ENCODE data around the gene PDHA2.
A peak's percentile ranks its signal among the peaks of the same experiment; 100 is the strongest.

Gene PDHA2

DNA sequence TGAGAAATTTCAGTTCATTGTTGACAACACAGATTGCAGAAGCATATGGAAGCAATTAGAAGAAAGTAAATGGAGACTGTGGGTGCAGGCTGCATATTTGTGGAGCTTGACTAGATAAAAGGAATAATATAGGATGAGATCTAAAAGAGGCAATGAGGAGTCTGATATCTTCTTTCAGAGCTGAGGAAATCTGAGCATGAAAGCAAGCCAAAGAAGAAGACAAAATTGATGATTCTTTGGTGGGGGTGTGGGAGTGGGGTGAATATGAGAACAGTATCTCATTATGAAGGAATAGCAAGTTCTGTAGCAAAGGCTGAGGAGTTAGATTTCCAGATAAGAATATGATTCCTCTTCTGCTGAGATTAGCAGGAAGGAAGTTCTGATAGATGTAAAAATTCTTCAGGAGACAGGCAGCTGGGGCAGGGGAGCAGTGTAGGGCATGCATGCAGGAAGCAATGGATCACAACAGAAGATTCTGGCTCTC lies 6.1 kb upstream of the PDHA2 start:
- TF ChIP-seq ZNF70 (CRISPR knock-in tag; IDR thresholded peaks at IDR 0.05): peak; percentile 84
- peak; percentile 60 for TF ChIP-seq TCF4 (CRISPR knock-in tag; IDR thresholded peaks at IDR 0.05; ENCODE audit: borderline replicate concordance)
- TF ChIP-seq, protein P1, sequence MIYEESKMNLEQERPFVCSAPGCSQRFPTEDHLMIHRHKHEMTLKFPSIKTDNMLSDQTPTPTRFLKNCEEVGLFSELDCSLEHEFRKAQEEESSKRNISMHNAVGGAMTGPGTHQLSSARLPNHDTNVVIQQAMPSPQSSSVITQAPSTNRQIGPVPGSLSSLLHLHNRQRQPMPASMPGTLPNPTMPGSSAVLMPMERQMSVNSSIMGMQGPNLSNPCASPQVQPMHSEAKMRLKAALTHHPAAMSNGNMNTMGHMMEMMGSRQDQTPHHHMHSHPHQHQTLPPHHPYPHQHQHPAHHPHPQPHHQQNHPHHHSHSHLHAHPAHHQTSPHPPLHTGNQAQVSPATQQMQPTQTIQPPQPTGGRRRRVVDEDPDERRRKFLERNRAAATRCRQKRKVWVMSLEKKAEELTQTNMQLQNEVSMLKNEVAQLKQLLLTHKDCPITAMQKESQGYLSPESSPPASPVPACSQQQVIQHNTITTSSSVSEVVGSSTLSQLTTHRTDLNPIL (CRISPR knock-in tag; IDR thresholded peaks at IDR 0.05; ENCODE audit: low read depth): no peak
- peak; percentile 91 for ATAC-seq

DNA sequence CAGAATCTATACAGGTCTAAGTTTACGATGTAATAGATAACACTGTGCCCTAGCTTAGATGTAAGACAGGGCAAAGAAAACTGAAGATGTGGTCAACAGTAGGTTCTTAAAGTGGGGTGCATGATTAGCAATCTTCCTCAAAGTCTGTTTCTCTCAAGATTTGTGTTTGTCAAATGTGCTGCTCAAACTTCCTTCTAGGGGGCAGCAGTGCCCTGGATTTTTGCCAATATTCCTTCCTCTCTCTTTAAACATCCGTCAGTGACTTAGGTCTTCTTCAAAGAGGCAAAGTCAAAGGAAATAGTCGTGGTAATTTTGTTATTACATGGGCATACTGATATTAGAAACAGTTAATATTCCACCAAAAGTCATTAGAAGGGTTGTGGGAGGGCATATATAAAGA lies 4.2 kb upstream of the PDHA2 start:
- TF ChIP-seq ARNTL (CRISPR knock-in tag; IDR thresholded peaks at IDR 0.05; ENCODE audit: borderline replicate concordance, low read depth) (no peak), GLIS3 (CRISPR knock-in tag; IDR thresholded peaks at IDR 0.05) (no peak), ZFP3 (CRISPR knock-in tag; IDR thresholded peaks at IDR 0.05) (no peak), BACH2 (CRISPR knock-in tag; IDR thresholded peaks at IDR 0.05; ENCODE audit: borderline replicate concordance) (no peak), ZNF70 (CRISPR knock-in tag; IDR thresholded peaks at IDR 0.05) (no peak)
- TF ChIP-seq, protein P1 (CRISPR knock-in tag; IDR thresholded peaks at IDR 0.05; ENCODE audit: low read depth): no peak
- TF ChIP-seq, protein P2, sequence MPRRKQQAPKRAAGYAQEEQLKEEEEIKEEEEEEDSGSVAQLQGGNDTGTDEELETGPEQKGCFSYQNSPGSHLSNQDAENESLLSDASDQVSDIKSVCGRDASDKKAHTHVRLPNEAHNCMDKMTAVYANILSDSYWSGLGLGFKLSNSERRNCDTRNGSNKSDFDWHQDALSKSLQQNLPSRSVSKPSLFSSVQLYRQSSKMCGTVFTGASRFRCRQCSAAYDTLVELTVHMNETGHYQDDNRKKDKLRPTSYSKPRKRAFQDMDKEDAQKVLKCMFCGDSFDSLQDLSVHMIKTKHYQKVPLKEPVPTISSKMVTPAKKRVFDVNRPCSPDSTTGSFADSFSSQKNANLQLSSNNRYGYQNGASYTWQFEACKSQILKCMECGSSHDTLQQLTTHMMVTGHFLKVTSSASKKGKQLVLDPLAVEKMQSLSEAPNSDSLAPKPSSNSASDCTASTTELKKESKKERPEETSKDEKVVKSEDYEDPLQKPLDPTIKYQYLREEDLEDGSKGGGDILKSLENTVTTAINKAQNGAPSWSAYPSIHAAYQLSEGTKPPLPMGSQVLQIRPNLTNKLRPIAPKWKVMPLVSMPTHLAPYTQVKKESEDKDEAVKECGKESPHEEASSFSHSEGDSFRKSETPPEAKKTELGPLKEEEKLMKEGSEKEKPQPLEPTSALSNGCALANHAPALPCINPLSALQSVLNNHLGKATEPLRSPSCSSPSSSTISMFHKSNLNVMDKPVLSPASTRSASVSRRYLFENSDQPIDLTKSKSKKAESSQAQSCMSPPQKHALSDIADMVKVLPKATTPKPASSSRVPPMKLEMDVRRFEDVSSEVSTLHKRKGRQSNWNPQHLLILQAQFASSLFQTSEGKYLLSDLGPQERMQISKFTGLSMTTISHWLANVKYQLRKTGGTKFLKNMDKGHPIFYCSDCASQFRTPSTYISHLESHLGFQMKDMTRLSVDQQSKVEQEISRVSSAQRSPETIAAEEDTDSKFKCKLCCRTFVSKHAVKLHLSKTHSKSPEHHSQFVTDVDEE (CRISPR knock-in tag; IDR thresholded peaks at IDR 0.05): no peak

DNA sequence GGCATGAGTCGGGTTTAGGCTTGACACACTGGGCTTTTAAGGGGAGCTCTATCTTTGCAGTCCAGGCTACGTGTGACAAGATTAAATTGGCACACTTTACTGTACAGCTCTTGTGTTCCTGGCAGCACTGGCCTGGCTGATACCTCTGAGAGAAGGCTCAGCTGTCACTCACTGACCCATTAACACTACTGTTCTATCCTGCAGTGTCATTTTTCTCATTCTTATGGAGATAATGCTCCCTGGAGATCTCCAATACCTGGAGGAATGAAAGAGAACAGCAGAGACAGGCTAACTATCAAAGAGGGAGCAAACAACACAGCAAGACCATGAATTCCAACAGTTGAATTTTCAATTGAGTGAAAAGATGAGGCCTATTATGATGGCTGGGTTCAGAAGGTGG lies 1.7 kb upstream of the PDHA2 start:
- ATAC-seq: no peak
- TF ChIP-seq ARNTL (CRISPR knock-in tag; IDR thresholded peaks at IDR 0.05; ENCODE audit: borderline replicate concordance, low read depth): no peak
- TF ChIP-seq BACH2 (CRISPR knock-in tag; IDR thresholded peaks at IDR 0.05; ENCODE audit: borderline replicate concordance): no peak
- no peak for TF ChIP-seq ISL1 (CRISPR knock-in tag; IDR thresholded peaks at IDR 0.05)
- TF ChIP-seq, protein P2 (CRISPR knock-in tag; IDR thresholded peaks at IDR 0.05): no peak
- no peak for TF ChIP-seq TOX (CRISPR knock-in tag; IDR thresholded peaks at IDR 0.05; ENCODE audit: borderline replicate concordance)
- no peak for TF ChIP-seq ZNF8 (CRISPR knock-in tag; IDR thresholded peaks at IDR 0.05)
- no peak for TF ChIP-seq SNAI2 (CRISPR knock-in tag; IDR thresholded peaks at IDR 0.05)
- TF ChIP-seq RARB (CRISPR knock-in tag; IDR thresholded peaks at IDR 0.05): no peak
- no peak for TF ChIP-seq ZFP3 (CRISPR knock-in tag; IDR thresholded peaks at IDR 0.05)
- no peak for TF ChIP-seq CSDC2 (CRISPR knock-in tag; IDR thresholded peaks at IDR 0.05)
- TF ChIP-seq PPARA (CRISPR knock-in tag; IDR thresholded peaks at IDR 0.05; ENCODE audit: borderline replicate concordance): no peak
- no peak for TF ChIP-seq ZC3H10 (CRISPR knock-in tag; IDR thresholded peaks at IDR 0.05)
- TF ChIP-seq, protein P3, sequence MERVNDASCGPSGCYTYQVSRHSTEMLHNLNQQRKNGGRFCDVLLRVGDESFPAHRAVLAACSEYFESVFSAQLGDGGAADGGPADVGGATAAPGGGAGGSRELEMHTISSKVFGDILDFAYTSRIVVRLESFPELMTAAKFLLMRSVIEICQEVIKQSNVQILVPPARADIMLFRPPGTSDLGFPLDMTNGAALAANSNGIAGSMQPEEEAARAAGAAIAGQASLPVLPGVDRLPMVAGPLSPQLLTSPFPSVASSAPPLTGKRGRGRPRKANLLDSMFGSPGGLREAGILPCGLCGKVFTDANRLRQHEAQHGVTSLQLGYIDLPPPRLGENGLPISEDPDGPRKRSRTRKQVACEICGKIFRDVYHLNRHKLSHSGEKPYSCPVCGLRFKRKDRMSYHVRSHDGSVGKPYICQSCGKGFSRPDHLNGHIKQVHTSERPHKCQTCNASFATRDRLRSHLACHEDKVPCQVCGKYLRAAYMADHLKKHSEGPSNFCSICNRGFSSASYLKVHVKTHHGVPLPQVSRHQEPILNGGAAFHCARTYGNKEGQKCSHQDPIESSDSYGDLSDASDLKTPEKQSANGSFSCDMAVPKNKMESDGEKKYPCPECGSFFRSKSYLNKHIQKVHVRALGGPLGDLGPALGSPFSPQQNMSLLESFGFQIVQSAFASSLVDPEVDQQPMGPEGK (CRISPR knock-in tag; IDR thresholded peaks at IDR 0.05; ENCODE audit: borderline replicate concordance): no peak
- no peak for TF ChIP-seq ZNF565 (CRISPR knock-in tag; conservative IDR thresholded peaks at IDR 0.05; ENCODE audit: low read depth)
- TF ChIP-seq TCF4 (CRISPR knock-in tag; IDR thresholded peaks at IDR 0.05; ENCODE audit: borderline replicate concordance): no peak
- TF ChIP-seq, protein P4, sequence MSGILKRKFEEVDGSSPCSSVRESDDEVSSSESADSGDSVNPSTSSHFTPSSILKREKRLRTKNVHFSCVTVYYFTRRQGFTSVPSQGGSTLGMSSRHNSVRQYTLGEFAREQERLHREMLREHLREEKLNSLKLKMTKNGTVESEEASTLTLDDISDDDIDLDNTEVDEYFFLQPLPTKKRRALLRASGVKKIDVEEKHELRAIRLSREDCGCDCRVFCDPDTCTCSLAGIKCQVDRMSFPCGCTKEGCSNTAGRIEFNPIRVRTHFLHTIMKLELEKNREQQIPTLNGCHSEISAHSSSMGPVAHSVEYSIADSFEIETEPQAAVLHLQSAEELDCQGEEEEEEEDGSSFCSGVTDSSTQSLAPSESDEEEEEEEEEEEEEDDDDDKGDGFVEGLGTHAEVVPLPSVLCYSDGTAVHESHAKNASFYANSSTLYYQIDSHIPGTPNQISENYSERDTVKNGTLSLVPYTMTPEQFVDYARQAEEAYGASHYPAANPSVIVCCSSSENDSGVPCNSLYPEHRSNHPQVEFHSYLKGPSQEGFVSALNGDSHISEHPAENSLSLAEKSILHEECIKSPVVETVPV (CRISPR knock-in tag; IDR thresholded peaks at IDR 0.05): no peak
- TF ChIP-seq, protein P5, sequence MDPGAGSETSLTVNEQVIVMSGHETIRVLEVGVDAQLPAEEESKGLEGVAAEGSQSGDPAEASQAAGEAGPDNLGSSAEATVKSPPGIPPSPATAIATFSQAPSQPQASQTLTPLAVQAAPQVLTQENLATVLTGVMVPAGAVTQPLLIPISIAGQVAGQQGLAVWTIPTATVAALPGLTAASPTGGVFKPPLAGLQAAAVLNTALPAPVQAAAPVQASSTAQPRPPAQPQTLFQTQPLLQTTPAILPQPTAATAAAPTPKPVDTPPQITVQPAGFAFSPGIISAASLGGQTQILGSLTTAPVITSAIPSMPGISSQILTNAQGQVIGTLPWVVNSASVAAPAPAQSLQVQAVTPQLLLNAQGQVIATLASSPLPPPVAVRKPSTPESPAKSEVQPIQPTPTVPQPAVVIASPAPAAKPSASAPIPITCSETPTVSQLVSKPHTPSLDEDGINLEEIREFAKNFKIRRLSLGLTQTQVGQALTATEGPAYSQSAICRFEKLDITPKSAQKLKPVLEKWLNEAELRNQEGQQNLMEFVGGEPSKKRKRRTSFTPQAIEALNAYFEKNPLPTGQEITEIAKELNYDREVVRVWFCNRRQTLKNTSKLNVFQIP (CRISPR knock-in tag; IDR thresholded peaks at IDR 0.05; ENCODE audit: borderline replicate concordance, low read depth): no peak
- no peak for TF ChIP-seq ZNF70 (CRISPR knock-in tag; IDR thresholded peaks at IDR 0.05)
- no peak for TF ChIP-seq ZFP30 (CRISPR knock-in tag; IDR thresholded peaks at IDR 0.05)

More for the DNA sequence above, 4.2 kb upstream of the PDHA2 start:
- ATAC-seq: no peak
